ENCODE results near the gene RAET1E. TPM values are rescaled to one million over a fixed set of nuclear protein-coding genes. Genes with fewer than 3 reads are reported as not detected.
A peak's percentile ranks its signal among the peaks of the same experiment; 100 is the strongest.
"Not testable (repeated sequence)": the region's sequence is repeated elsewhere in the genome, so short reads cannot be mapped to it uniquely, and the experiment has no call there.

RAET1E gene
- total and polyA plus RNA-seq, 8 donors, result 0.20 to 0.69 (median 0.50) TPM

GRCh38 chr6:149934249-149935156 is 36.6 kb upstream of the RAET1E start:
- TF ChIP-seq CTCF (IDR thresholded peaks at IDR 0.05), result peak; percentile 69 to 71
- DNase-seq (peak in 2 of 4 donors; percentile 58 to 74), ATAC-seq (peak; percentile 85)
- Histone ChIP-seq H3K36me3 (no peaks in the 10 kb centered on the region), H3K27ac (no peak overlapping the region), H3K27me3 (peaks cover 55 to 97% of the 10 kb centered on the region in 2 donors), H3K9me3 (no peaks in the 10 kb centered on the region), H3K4me1 (peaks cover 9 to 14% of the 10 kb centered on the region in 2 donors), H3K4me3 (no peak overlapping the region)
- intact Hi-C loops (cut with DNase I), result loop anchor here in 1 of 2 donors (5.0 kb wide), 2 partner anchors 73 to 83 kb away; no protein-coding TSS in a partner anchor

- no peak overlapping the region for H3K4me3 ChIP-seq
- H3K36me3 ChIP-seq, result no peaks in the 10 kb centered on the region
- peaks cover 50 to 97% of the 10 kb centered on the region in 2 donors for H3K27me3 ChIP-seq
- TF ChIP-seq CTCF (IDR thresholded peaks at IDR 0.05), result no peak
- no peaks in the 10 kb centered on the region for H3K9me3 ChIP-seq
- DNase-seq (no peak), ATAC-seq (no peak)
- H3K4me1 ChIP-seq, result peaks cover 3 to 5% of the 10 kb centered on the region in 2 donors
- no peak overlapping the region for H3K27ac ChIP-seq
- intact Hi-C loops (cut with DNase I), result loop anchor here in 1 of 2 donors (5.0 kb wide), 1 partner anchor 84 kb away; no protein-coding TSS in a partner anchor
These were observed 35.5 kb upstream of the RAET1E start for GRCh38 chr6:149933461-149933860.

- no peak for TF ChIP-seq CTCF (IDR thresholded peaks at IDR 0.05)
- H3K27me3 ChIP-seq, result peaks cover 47 to 93% of the 10 kb centered on the region in 2 donors
- DNase-seq, result no peak
- H3K36me3 ChIP-seq, result no peaks in the 10 kb centered on the region
- intact Hi-C loops (cut with DNase I), result loop anchor here in 1 of 2 donors (5.0 kb wide), 1 partner anchor 84 kb away; no protein-coding TSS in a partner anchor
- H3K4me1 ChIP-seq, result peaks cover 0 to under 1% of the 10 kb centered on the region in 2 donors
- ATAC-seq, result no peak
- H3K27ac ChIP-seq, result no peak overlapping the region
- H3K9me3 ChIP-seq, result no peaks in the 10 kb centered on the region
- no peak overlapping the region for H3K4me3 ChIP-seq
These were observed 35.1 kb upstream of the RAET1E start for GRCh38 chr6:149933036-149933435.

- H3K4me3 ChIP-seq, result no peak overlapping the region
- H3K27me3 ChIP-seq, result peaks cover 34 to 88% of the 10 kb centered on the region in 2 donors
- no peak for ATAC-seq
- H3K9me3 ChIP-seq, result no peaks in the 10 kb centered on the region
- H3K36me3 ChIP-seq, result no peaks in the 10 kb centered on the region
- no peak for DNase-seq
- intact Hi-C loops (cut with DNase I), result loop anchor here in 1 of 2 donors (5.0 kb wide), 1 partner anchor 86 kb away; no protein-coding TSS in a partner anchor
- H3K4me1 ChIP-seq, result no peaks in the 10 kb centered on the region
- TF ChIP-seq CTCF (IDR thresholded peaks at IDR 0.05), result no peak
- H3K27ac ChIP-seq, result no peak overlapping the region
These were observed 33.6 kb upstream of the RAET1E start for GRCh38 chr6:149931501-149931900.

- intact Hi-C loops (cut with DNase I), result loop anchor here (5.0 to 10.0 kb wide), 2 partner anchors 92 to 95 kb away; no protein-coding TSS in a partner anchor
- no peak for ATAC-seq
- no peak for DNase-seq
- Histone ChIP-seq H3K4me3 (no peak overlapping the region), H3K36me3 (no peaks in the 10 kb centered on the region), H3K27ac (no peak overlapping the region), H3K4me1 (peaks cover 0 to 15% of the 10 kb centered on the region in 2 donors), H3K27me3 (peaks cover 20 to 88% of the 10 kb centered on the region in 2 donors), H3K9me3 (no peaks in the 10 kb centered on the region)
- no peak for TF ChIP-seq CTCF (IDR thresholded peaks at IDR 0.05)
These were observed 31.5 kb upstream of the RAET1E start for GRCh38 chr6:149929422-149929821.

GRCh38 chr6:149927025-149927424 is 29.1 kb upstream of the RAET1E start:
- not testable (repeated sequence) for H3K27ac ChIP-seq, DNase-seq, ATAC-seq, H3K36me3 ChIP-seq, H3K9me3 ChIP-seq, H3K4me3 ChIP-seq
- Histone ChIP-seq H3K27me3 (peaks cover 13 to 90% of the 10 kb centered on the region in 2 donors), H3K4me1 (peaks cover 0 to 29% of the 10 kb centered on the region in 2 donors)
- intact Hi-C loops (cut with DNase I), result loop anchor here (5.0 to 10.0 kb wide), 2 partner anchors 90 to 92 kb away; no protein-coding TSS in a partner anchor

Measured in left lung (tissue), 10 donors.